ENCODE measurements around the gene ERVH48-1.
"Not testable (repeated sequence)": the region's sequence is repeated elsewhere in the genome, so short reads cannot be mapped to it uniquely, and the experiment has no call there.

Gene ERVH48-1

GRCh38 chr21:42956824-42957630 lies 31.6 kb upstream of the ERVH48-1 start:
- Mint-ChIP-seq H3K27ac (no peak overlapping the region), H3K4me1 (no peaks in the 10 kb centered on the region), H3K9me3 (no peaks in the 10 kb centered on the region), H3K4me3 (no peak overlapping the region), H3K36me3 (no peaks in the 10 kb centered on the region), H3K27me3 (peaks cover 5% of the 10 kb centered on the region)
- DNase-seq (ENCODE audit: low spot score in 2 of 2) = no peak
- peak; percentile 62 for ATAC-seq (ENCODE audit: low read depth)

- not testable (repeated sequence) for H3K4me1 Mint-ChIP-seq; ATAC-seq (ENCODE audit: low read depth); H3K36me3 Mint-ChIP-seq
Measured at GRCh38 chr21:42951193-42951592, 25.8 kb upstream of the ERVH48-1 start.

GRCh38 chr21:42949094-42949755 lies 23.8 kb upstream of the ERVH48-1 start:
- H3K4me3 Mint-ChIP-seq; H3K36me3 Mint-ChIP-seq; H3K9me3 Mint-ChIP-seq; H3K4me1 Mint-ChIP-seq; H3K27me3 Mint-ChIP-seq; H3K27ac Mint-ChIP-seq; ATAC-seq (ENCODE audit: low read depth); DNase-seq (ENCODE audit: low spot score in 2 of 2): not testable (repeated sequence)

More at GRCh38 chr21:42951193-42951592, 25.8 kb upstream of the ERVH48-1 start:
- not testable (repeated sequence) for H3K27me3 Mint-ChIP-seq; H3K4me3 Mint-ChIP-seq; DNase-seq (ENCODE audit: low spot score in 2 of 2); H3K9me3 Mint-ChIP-seq; H3K27ac Mint-ChIP-seq

GRCh38 chr21:42942244-42942643 lies 16.8 kb upstream of the ERVH48-1 start:
- Mint-ChIP-seq H3K9me3 (no peaks in the 10 kb centered on the region), H3K27me3 (no peaks in the 10 kb centered on the region), H3K4me1 (peaks cover 5% of the 10 kb centered on the region), H3K36me3 (no peaks in the 10 kb centered on the region), H3K27ac (no peak overlapping the region), H3K4me3 (no peak overlapping the region)
- ATAC-seq (ENCODE audit: low read depth) (no peak), DNase-seq (ENCODE audit: low spot score in 2 of 2) (no peak)

- Mint-ChIP-seq H3K36me3 (no peaks in the 10 kb centered on the region), H3K27ac (no peak overlapping the region), H3K27me3 (no peaks in the 10 kb centered on the region), H3K9me3 (no peaks in the 10 kb centered on the region), H3K4me3 (no peak overlapping the region), H3K4me1 (peaks cover 10% of the 10 kb centered on the region)
- ATAC-seq (ENCODE audit: low read depth) (no peak), DNase-seq (ENCODE audit: low spot score in 2 of 2) (no peak)
Measured at GRCh38 chr21:42941696-42942085, 16.3 kb upstream of the ERVH48-1 start.

- Mint-ChIP-seq H3K4me1 (peaks cover 10% of the 10 kb centered on the region), H3K4me3 (no peak overlapping the region), H3K27ac (no peak overlapping the region), H3K36me3 (no peaks in the 10 kb centered on the region), H3K27me3 (no peaks in the 10 kb centered on the region), H3K9me3 (no peaks in the 10 kb centered on the region)
- ATAC-seq (ENCODE audit: low read depth) (no peak), DNase-seq (ENCODE audit: low spot score in 2 of 2) (no peak)
Measured at GRCh38 chr21:42939582-42940413, 14.4 kb upstream of the ERVH48-1 start.

- DNase-seq (ENCODE audit: low spot score in 2 of 2) = not testable (repeated sequence)
Measured at GRCh38 chr21:42938606-42938995, 13.2 kb upstream of the ERVH48-1 start.

GRCh38 chr21:42937960-42938605 lies 12.7 kb upstream of the ERVH48-1 start:
- H3K9me3 Mint-ChIP-seq = no peaks in the 10 kb centered on the region
- no peak for ATAC-seq (ENCODE audit: low read depth)
- no peaks in the 10 kb centered on the region for H3K36me3 Mint-ChIP-seq
- no peak overlapping the region for H3K4me3 Mint-ChIP-seq
- peak overlapping the region; percentile 70 for H3K27ac Mint-ChIP-seq
- H3K27me3 Mint-ChIP-seq = no peaks in the 10 kb centered on the region
- H3K4me1 Mint-ChIP-seq = peaks cover 10% of the 10 kb centered on the region
- DNase-seq (ENCODE audit: low spot score in 2 of 2) = no peak

More at GRCh38 chr21:42938606-42938995, 13.2 kb upstream of the ERVH48-1 start:
- not testable (repeated sequence) for H3K9me3 Mint-ChIP-seq; ATAC-seq (ENCODE audit: low read depth); H3K27me3 Mint-ChIP-seq; H3K27ac Mint-ChIP-seq; H3K36me3 Mint-ChIP-seq; H3K4me3 Mint-ChIP-seq
- peaks cover 10% of the 10 kb centered on the region for H3K4me1 Mint-ChIP-seq

GRCh38 chr21:42937034-42937940 lies 11.9 kb upstream of the ERVH48-1 start:
- not testable (repeated sequence) for H3K27me3 Mint-ChIP-seq; H3K9me3 Mint-ChIP-seq; H3K36me3 Mint-ChIP-seq; DNase-seq (ENCODE audit: low spot score in 2 of 2); ATAC-seq (ENCODE audit: low read depth); H3K4me3 Mint-ChIP-seq
- Mint-ChIP-seq H3K4me1 (peaks cover 10% of the 10 kb centered on the region), H3K27ac (peak overlapping the region; percentile 70)

- H3K9me3 Mint-ChIP-seq, H3K4me3 Mint-ChIP-seq, H3K27ac Mint-ChIP-seq: not testable (repeated sequence)
Measured at GRCh38 chr21:42936360-42936759, 10.9 kb upstream of the ERVH48-1 start.

GRCh38 chr21:42933973-42934372 lies 8.5 kb upstream of the ERVH48-1 start:
- peaks cover 10% of the 10 kb centered on the region for H3K4me1 Mint-ChIP-seq
- H3K36me3 Mint-ChIP-seq; H3K9me3 Mint-ChIP-seq; H3K27ac Mint-ChIP-seq; H3K4me3 Mint-ChIP-seq; ATAC-seq (ENCODE audit: low read depth); H3K27me3 Mint-ChIP-seq; DNase-seq (ENCODE audit: low spot score in 2 of 2): not testable (repeated sequence)

More at GRCh38 chr21:42936360-42936759, 10.9 kb upstream of the ERVH48-1 start:
- ATAC-seq (ENCODE audit: low read depth); DNase-seq (ENCODE audit: low spot score in 2 of 2); H3K27me3 Mint-ChIP-seq; H3K36me3 Mint-ChIP-seq: not testable (repeated sequence)
- H3K4me1 Mint-ChIP-seq = peaks cover 10% of the 10 kb centered on the region

GRCh38 chr21:42933137-42933970 lies 7.9 kb upstream of the ERVH48-1 start:
- H3K9me3 Mint-ChIP-seq; H3K27me3 Mint-ChIP-seq; ATAC-seq (ENCODE audit: low read depth); H3K4me3 Mint-ChIP-seq; H3K27ac Mint-ChIP-seq; H3K36me3 Mint-ChIP-seq; DNase-seq (ENCODE audit: low spot score in 2 of 2): not testable (repeated sequence)
- peaks cover 10% of the 10 kb centered on the region for H3K4me1 Mint-ChIP-seq

Data from memory B cell (primary cell).